Adrenal gland (tissue), 5 donors: ENCODE results near the gene DLG2.
"Not testable (repeated sequence)": the region's sequence is repeated elsewhere in the genome, so short reads cannot be mapped to it uniquely, and the experiment has no call there.

ENCODE experiments used
- POLR2A ChIP-seq, 2 donors: fragments of 450-650 bp; IDR thresholded peaks; one replicate each; pipeline ENCODE4 v1.6.1; 2017; ENCODE audit warnings: antibody characterized with exemption in 2 of 2, mild to moderate bottlenecking in 2 of 2, moderate library complexity in 1 of 2
- TF ChIP-seq, protein P1 (sequence below), 6 experiments: fragments of 450-650 bp in 4 of 6; fragments of 200-600 bp in 2 of 6; sonication (generic) in 1 of 6; IDR thresholded peaks; 1 replicate in 5 of 6; 2 replicates in 1 of 6; pipeline versions ENCODE4 v1.5.1 to v1.8.0; 2016 to 2021; ENCODE audit warnings: antibody characterized with exemption in 6 of 6, mild to moderate bottlenecking in 2 of 6, moderate library complexity in 1 of 6
- donor health status: DM: no; HTN: no; CAD: no.

- TF ChIP-seq, protein P1, sequence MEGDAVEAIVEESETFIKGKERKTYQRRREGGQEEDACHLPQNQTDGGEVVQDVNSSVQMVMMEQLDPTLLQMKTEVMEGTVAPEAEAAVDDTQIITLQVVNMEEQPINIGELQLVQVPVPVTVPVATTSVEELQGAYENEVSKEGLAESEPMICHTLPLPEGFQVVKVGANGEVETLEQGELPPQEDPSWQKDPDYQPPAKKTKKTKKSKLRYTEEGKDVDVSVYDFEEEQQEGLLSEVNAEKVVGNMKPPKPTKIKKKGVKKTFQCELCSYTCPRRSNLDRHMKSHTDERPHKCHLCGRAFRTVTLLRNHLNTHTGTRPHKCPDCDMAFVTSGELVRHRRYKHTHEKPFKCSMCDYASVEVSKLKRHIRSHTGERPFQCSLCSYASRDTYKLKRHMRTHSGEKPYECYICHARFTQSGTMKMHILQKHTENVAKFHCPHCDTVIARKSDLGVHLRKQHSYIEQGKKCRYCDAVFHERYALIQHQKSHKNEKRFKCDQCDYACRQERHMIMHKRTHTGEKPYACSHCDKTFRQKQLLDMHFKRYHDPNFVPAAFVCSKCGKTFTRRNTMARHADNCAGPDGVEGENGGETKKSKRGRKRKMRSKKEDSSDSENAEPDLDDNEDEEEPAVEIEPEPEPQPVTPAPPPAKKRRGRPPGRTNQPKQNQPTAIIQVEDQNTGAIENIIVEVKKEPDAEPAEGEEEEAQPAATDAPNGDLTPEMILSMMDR (IDR thresholded peaks at IDR 0.05): not testable (repeated sequence)
- TF ChIP-seq POLR2A (IDR thresholded peaks at IDR 0.05): not testable (repeated sequence)
These were observed 286.3 kb downstream of the DLG2 start for GRCh38 chr11:85340846-85341245.
